HFFc6 (cell line): ENCODE measurements around the gene PRUNE1. TPM values are rescaled to one million over a fixed set of nuclear protein-coding genes. Genes with fewer than 3 reads are reported as not detected.
A peak's percentile ranks its signal among the peaks of the same experiment; 100 is the strongest.

Experiments used
- DNase-seq: peaks from one replicate; pipeline ENCODE4 v3.0.0-alpha.2; 2018
- H3K27ac Mint-ChIP-seq: 2 replicates; pipeline ENCODE4 v1.8.0; 2020; ENCODE audit warnings: mild to moderate bottlenecking, mixed read lengths
- H3K27me3 Mint-ChIP-seq: 2 replicates; pipeline ENCODE4 v1.8.0; 2021; ENCODE audit warnings: mild to moderate bottlenecking, moderate library complexity, mixed read lengths; ENCODE audit not compliant: insufficient read depth
- H3K36me3 Mint-ChIP-seq: 2 replicates; pipeline ENCODE4 v1.8.0; 2021; ENCODE audit warnings: low read depth, mixed read lengths
- H3K4me1 Mint-ChIP-seq: 2 replicates; pipeline ENCODE4 v1.8.0; 2020; ENCODE audit warnings: low read depth, mixed read lengths
- H3K4me3 Mint-ChIP-seq: 2 replicates; pipeline ENCODE4 v1.8.0; 2020; ENCODE audit warnings: mild to moderate bottlenecking, moderate library complexity, mixed read lengths
- H3K9me3 Mint-ChIP-seq: 2 replicates; pipeline ENCODE4 v1.8.0; 2020; ENCODE audit warnings: mild to moderate bottlenecking, mixed read lengths
- CTCF ChIP-seq: fragments of 200-600 bp; sonication (generic); IDR thresholded peaks from 2 replicates; pipeline ENCODE4 v1.5.0; 2021; ENCODE audit warnings: antibody characterized with exemption, mild to moderate bottlenecking
- total RNA-seq, 6 experiments: library from RNA; stranded (reverse); fragmentation: NEBNext Ultra II Directional; extraction: Animal tissue kit (Norgen Biotek cat#: 25700); gene quantifications; 2 replicates in 1 of 6; 3 replicates in 5 of 6; pipeline ENCODE4 v1.2.3, GENCODE V29; 2021

The PRUNE1 gene
- total RNA-seq, 6 experiments from 2014 or later = 6.6 to 10.0 (median 7.7) TPM

GRCh38 chr1:150997126-150997872, 10.9 kb upstream of the PRUNE1 start:
- no peak for DNase-seq
- no peaks in the 10 kb centered on the region for H3K9me3 Mint-ChIP-seq
- no peak for TF ChIP-seq CTCF
- H3K4me3 Mint-ChIP-seq = no peak overlapping the region
- no peak overlapping the region for H3K27ac Mint-ChIP-seq
- peaks cover 24% of the 10 kb centered on the region for H3K4me1 Mint-ChIP-seq
- no peaks in the 10 kb centered on the region; the same call in 1 of the 2 replicates for H3K27me3 Mint-ChIP-seq
- peaks cover 13% of the 10 kb centered on the region; the same call in 1 of the 2 replicates for H3K36me3 Mint-ChIP-seq

DNA sequence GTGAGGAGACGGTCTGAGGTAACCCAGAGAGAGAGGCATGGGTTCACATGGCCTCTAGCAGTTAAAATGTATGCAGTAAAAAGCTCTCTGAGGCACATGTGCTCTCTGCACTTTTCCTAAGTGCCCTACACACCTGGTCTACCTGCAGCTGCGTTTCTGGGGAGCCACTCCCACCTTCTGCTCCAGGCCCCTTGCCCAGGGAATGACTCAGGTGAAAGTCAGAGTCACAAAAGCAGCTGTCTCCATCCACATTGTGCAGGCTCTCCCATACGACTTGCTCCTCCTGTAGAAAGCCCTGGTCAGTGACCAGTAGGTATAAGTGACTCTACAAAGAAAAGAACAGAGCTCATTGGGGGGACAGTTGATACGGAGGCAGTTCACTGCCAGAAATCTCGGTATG, 10.3 kb upstream of the PRUNE1 start:
- Mint-ChIP-seq H3K4me3 (no peak overlapping the region), H3K27ac (no peak overlapping the region), H3K27me3 (peaks cover 2% of the 10 kb centered on the region; the same call in 1 of the 2 replicates), H3K4me1 (peaks cover 30% of the 10 kb centered on the region), H3K36me3 (peaks cover 13% of the 10 kb centered on the region; the same call in 1 of the 2 replicates), H3K9me3 (no peaks in the 10 kb centered on the region)
- no peak for TF ChIP-seq CTCF
- no peak for DNase-seq

DNA sequence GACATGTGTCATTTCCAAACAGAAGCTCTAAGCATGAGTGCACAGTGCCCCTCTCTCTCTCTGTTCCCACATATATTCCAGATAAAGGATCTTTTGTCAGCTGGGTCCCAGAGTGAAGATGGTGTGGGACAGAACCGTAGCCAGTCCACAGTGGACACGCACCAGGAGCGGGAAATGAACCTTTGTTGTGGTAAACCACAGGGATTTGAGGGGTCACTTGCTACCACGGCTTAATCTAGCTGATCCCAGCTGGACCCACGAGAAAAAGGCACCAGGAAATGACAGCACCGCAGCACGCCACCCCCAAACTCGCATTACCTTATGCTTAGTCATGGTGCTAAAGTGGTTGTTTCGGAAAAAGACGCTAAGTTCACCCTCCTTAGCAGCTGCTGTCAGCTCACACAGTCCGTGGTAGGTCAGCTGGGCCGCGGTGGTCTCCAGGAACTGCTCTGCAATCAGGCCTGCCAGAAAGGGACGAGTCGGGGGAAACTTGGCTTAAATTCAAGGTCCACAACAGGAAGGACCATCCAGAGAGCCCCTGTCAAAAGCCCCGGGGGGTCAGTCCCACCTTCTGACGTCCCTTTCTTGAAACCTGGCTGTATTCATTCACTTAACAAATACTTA, 9.1 kb upstream of the PRUNE1 start:
- Mint-ChIP-seq H3K27ac (peak overlapping the region; percentile 88), H3K4me3 (peak overlapping the region; percentile 60), H3K36me3 (peaks cover 13% of the 10 kb centered on the region; the same call in 1 of the 2 replicates), H3K27me3 (peaks cover 2% of the 10 kb centered on the region), H3K9me3 (no peaks in the 10 kb centered on the region), H3K4me1 (peaks cover 31% of the 10 kb centered on the region)
- DNase-seq = peak; percentile 60
- no peak for TF ChIP-seq CTCF

DNA sequence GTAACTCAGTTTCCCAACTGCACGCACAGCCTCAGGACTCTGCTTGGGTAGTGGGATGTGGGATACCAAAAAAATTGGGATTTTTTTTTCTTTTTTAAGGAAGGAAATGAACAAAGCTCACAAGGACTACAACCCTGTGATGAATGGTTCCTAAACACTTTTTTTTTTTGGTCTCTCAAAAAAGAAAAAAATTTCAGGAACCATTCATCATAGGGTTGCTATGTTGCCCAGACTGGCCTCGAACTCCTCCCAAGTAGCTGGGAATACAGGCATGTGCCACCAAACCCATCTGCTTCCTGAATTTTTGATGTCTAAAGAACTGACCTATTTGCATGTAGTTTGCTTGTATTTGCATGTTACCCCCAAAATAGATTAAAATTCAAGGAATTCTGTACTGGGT, 8.3 kb upstream of the PRUNE1 start:
- Mint-ChIP-seq H3K27me3 (peaks cover 2% of the 10 kb centered on the region), H3K9me3 (no peaks in the 10 kb centered on the region), H3K4me1 (peaks cover 31% of the 10 kb centered on the region), H3K36me3 (peaks cover 13% of the 10 kb centered on the region; the same call in 1 of the 2 replicates), H3K27ac (no peak overlapping the region), H3K4me3 (no peak overlapping the region)
- DNase-seq = no peak
- TF ChIP-seq CTCF = no peak

DNA sequence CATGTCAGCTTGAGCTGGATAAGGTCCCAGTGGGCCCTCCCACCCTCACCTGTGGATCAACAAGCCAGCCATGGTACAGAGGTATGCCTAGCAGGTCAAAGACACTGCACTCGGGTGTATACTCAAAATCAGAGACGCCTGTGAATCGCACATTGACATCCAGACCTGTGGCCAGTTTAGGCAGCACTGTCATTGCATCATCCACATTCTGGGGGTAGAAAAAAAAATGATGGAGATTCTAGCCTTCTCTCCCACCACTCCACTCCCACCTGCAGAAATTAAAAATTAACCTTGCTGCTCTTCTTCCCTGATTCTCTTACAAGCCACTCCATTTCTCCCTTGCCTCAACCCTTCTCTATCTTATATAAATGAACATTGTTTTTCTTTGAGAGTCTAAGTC, 7.8 kb upstream of the PRUNE1 start:
- Mint-ChIP-seq H3K27me3 (peaks cover 2% of the 10 kb centered on the region), H3K4me3 (no peak overlapping the region), H3K4me1 (peaks cover 34% of the 10 kb centered on the region), H3K36me3 (peaks cover 13% of the 10 kb centered on the region; the same call in 1 of the 2 replicates), H3K27ac (peak overlapping the region; percentile 7; the same call in 1 of the 2 replicates), H3K9me3 (no peaks in the 10 kb centered on the region)
- no peak for DNase-seq
- TF ChIP-seq CTCF = no peak
